ENCODE data around the gene SORCS2. TPM values are rescaled to one million over a fixed set of nuclear protein-coding genes. Genes with fewer than 3 reads are reported as not detected.

SORCS2 gene
- total and polyA plus RNA-seq, 2 donors (not counting 1 experiment from before 2014, with no cell fraction given): not detected

- CTCF ChIA-PET: no interaction called here
- H3K27me3 Mint-ChIP-seq: peaks cover 6% of the 10 kb centered on the region
- no peak for ATAC-seq (ENCODE audit: low read depth)
These were observed 26.3 kb downstream of the SORCS2 start for GRCh38 chr4:7218686-7219085.

GRCh38 chr4:7222521-7222920 lies 30.2 kb downstream of the SORCS2 start:
- Histone ChIP-seq H3K79me2 (ENCODE audit: control insufficient read depth, insufficient read depth, low read length) (no peaks in the 10 kb centered on the region), H3K9me3 (ENCODE audit: control extremely low read depth in 1 of 3, control insufficient read depth in 2 of 3, insufficient read depth in 1 of 3, low read length in 2 of 3) (peaks cover 0 to 14% (median 0%) of the 10 kb centered on the region in 3 donors), H3K9ac (ENCODE audit: low read length) (no peak overlapping the region), H3K27me3 (replicated peaks in 1 of 4; ENCODE audit: control extremely low read depth in 1 of 4, control insufficient read depth in 3 of 4, insufficient read depth in 4 of 4, low read length in 3 of 4) (no peaks in the 10 kb centered on the region), H2AFZ (ENCODE audit: insufficient read depth, low read depth, low read length, poor library complexity, severe bottlenecking) (no peak overlapping the region), H3K27ac (ENCODE audit: low read length in 2 of 2) (no peak overlapping the region), H3K4me2 (replicated peaks; ENCODE audit: low read depth, low read length, poor library complexity, severe bottlenecking) (no peak overlapping the region), H3K36me3 (replicated peaks in 1 of 2; ENCODE audit: control extremely low read depth in 1 of 2, control insufficient read depth in 1 of 2, extremely low read depth in 1 of 2, insufficient read depth in 2 of 2, low read length in 1 of 2) (no peaks in the 10 kb centered on the region), H4K20me1 (ENCODE audit: control insufficient read depth, insufficient read depth, low read length, poor library complexity, severe bottlenecking) (no peaks in the 10 kb centered on the region), H3K4me1 (ENCODE audit: control insufficient read depth in 2 of 2, insufficient read depth in 2 of 2, low read length in 2 of 2) (no peaks in the 10 kb centered on the region), H3K4me3 (ENCODE audit: control extremely low read depth in 1 of 5, extremely low read depth in 1 of 5, insufficient read depth in 1 of 5, low read depth in 2 of 5, low read length in 4 of 5) (no peak overlapping the region)
- H3K4me1 Mint-ChIP-seq: no peaks in the 10 kb centered on the region
- no peak overlapping the region for H3K27ac Mint-ChIP-seq
- H3K9me3 Mint-ChIP-seq (ENCODE audit: insufficient read depth): peaks cover 2% of the 10 kb centered on the region
- TF ChIP-seq, protein P1, sequence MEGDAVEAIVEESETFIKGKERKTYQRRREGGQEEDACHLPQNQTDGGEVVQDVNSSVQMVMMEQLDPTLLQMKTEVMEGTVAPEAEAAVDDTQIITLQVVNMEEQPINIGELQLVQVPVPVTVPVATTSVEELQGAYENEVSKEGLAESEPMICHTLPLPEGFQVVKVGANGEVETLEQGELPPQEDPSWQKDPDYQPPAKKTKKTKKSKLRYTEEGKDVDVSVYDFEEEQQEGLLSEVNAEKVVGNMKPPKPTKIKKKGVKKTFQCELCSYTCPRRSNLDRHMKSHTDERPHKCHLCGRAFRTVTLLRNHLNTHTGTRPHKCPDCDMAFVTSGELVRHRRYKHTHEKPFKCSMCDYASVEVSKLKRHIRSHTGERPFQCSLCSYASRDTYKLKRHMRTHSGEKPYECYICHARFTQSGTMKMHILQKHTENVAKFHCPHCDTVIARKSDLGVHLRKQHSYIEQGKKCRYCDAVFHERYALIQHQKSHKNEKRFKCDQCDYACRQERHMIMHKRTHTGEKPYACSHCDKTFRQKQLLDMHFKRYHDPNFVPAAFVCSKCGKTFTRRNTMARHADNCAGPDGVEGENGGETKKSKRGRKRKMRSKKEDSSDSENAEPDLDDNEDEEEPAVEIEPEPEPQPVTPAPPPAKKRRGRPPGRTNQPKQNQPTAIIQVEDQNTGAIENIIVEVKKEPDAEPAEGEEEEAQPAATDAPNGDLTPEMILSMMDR (IDR thresholded peaks at IDR 0.05): no peak
- no peak for TF ChIP-seq EZH2 (IDR thresholded peaks at IDR 0.05; ENCODE audit: borderline replicate concordance, insufficient read depth, low read depth, low read length, poor library complexity, severe bottlenecking)
- ATAC-seq (ENCODE audit: low read depth): no peak
- CTCF ChIA-PET: no interaction called here
- H3K4me3 Mint-ChIP-seq: no peak overlapping the region
- POLR2A ChIA-PET: no interaction called here
- intact Hi-C loops (cut with micrococcal nuclease): no loop called here
- no peak for DNase-seq
- H3K27me3 Mint-ChIP-seq: peaks cover 6% of the 10 kb centered on the region
- 96% methylated on average over 5 of the region's 9 CpGs for WGBS (ENCODE audit: insufficient coverage)

More at GRCh38 chr4:7218686-7219085, 26.3 kb downstream of the SORCS2 start:
- POLR2A ChIA-PET: no interaction called here
- Histone ChIP-seq H3K4me3 (ENCODE audit: control extremely low read depth in 1 of 5, extremely low read depth in 1 of 5, insufficient read depth in 1 of 5, low read depth in 2 of 5, low read length in 4 of 5) (no peak overlapping the region), H3K9me3 (ENCODE audit: control extremely low read depth in 1 of 3, control insufficient read depth in 2 of 3, insufficient read depth in 1 of 3, low read length in 2 of 3) (peaks cover 0 to 16% (median 4%) of the 10 kb centered on the region in 3 donors), H3K27me3 (replicated peaks in 1 of 4; ENCODE audit: control extremely low read depth in 1 of 4, control insufficient read depth in 3 of 4, insufficient read depth in 4 of 4, low read length in 3 of 4) (no peaks in the 10 kb centered on the region), H3K79me2 (ENCODE audit: control insufficient read depth, insufficient read depth, low read length) (no peaks in the 10 kb centered on the region), H3K9ac (ENCODE audit: low read length) (no peak overlapping the region), H3K4me2 (replicated peaks; ENCODE audit: low read depth, low read length, poor library complexity, severe bottlenecking) (no peak overlapping the region), H3K4me1 (ENCODE audit: control insufficient read depth in 2 of 2, insufficient read depth in 2 of 2, low read length in 2 of 2) (no peaks in the 10 kb centered on the region), H2AFZ (ENCODE audit: insufficient read depth, low read depth, low read length, poor library complexity, severe bottlenecking) (no peak overlapping the region), H3K36me3 (replicated peaks in 1 of 2; ENCODE audit: control extremely low read depth in 1 of 2, control insufficient read depth in 1 of 2, extremely low read depth in 1 of 2, insufficient read depth in 2 of 2, low read length in 1 of 2) (no peaks in the 10 kb centered on the region), H4K20me1 (ENCODE audit: control insufficient read depth, insufficient read depth, low read length, poor library complexity, severe bottlenecking) (no peaks in the 10 kb centered on the region), H3K27ac (ENCODE audit: low read length in 2 of 2) (no peak overlapping the region)
- Mint-ChIP-seq H3K27ac (peak overlapping the region; percentile 7), H3K9me3 (ENCODE audit: insufficient read depth) (peaks cover 2% of the 10 kb centered on the region), H3K4me1 (no peaks in the 10 kb centered on the region), H3K4me3 (no peak overlapping the region)
- intact Hi-C loops (cut with micrococcal nuclease): no loop called here
- no peak for DNase-seq
- TF ChIP-seq EZH2 (IDR thresholded peaks at IDR 0.05; ENCODE audit: borderline replicate concordance, insufficient read depth, low read depth, low read length, poor library complexity, severe bottlenecking): no peak
- TF ChIP-seq, protein P1 (IDR thresholded peaks at IDR 0.05): no peak
- 99% methylated on average over 7 of the region's 7 CpGs for WGBS (ENCODE audit: insufficient coverage)
